ENCODE data around the gene ELP5. TPM values are rescaled to one million over a fixed set of nuclear protein-coding genes. Genes with fewer than 3 reads are reported as not detected.
A peak's percentile ranks its signal among the peaks of the same experiment; 100 is the strongest.

Gene ELP5
- total RNA-seq, 1 donor, result 21.7 TPM

GRCh38 chr17:7251661-7252175 is 297 bp upstream of the ELP5 start, which contains the start of gene CTDNEP1:
TSS of gene CTDNEP1 (minus strand) at chr17:7251734. CDS start at chr17:7251296, 438 bp downstream.
- peak; percentile 99 for DNase-seq (ENCODE audit: insufficient read length, low spot score, missing footprints)
- H3K4me3 ChIP-seq (ENCODE audit: insufficient read depth, low read length), result peak within 1 kb of the TSS; percentile 78
- no peaks in the 10 kb centered on the region for H3K9me3 ChIP-seq (ENCODE audit: low read depth, low read length)
- no peak for TF ChIP-seq CTCF (IDR thresholded peaks at IDR 0.05; ENCODE audit: extremely low read depth, low read depth, low read length)
- no peaks in the 10 kb centered on the region for H3K27me3 ChIP-seq (ENCODE audit: insufficient read depth, low read length)
- H3K36me3 ChIP-seq (ENCODE audit: insufficient read depth, low read length), result peaks cover 29% of the 10 kb centered on the region
- peaks cover 17% of the 10 kb centered on the region for H3K4me1 ChIP-seq (ENCODE audit: insufficient read depth, low read length)
- H4K20me1 ChIP-seq (ENCODE audit: insufficient read depth, low read length), result peaks cover 3% of the 10 kb centered on the region
- peak within 1 kb of the TSS; percentile 97 for H3K4me2 ChIP-seq (ENCODE audit: insufficient read depth, low read length)
- H3K27ac ChIP-seq (ENCODE audit: low read depth, low read length), result peak within 1 kb of the TSS; percentile 99
- H2AFZ ChIP-seq (ENCODE audit: low read length), result peak within 1 kb of the TSS; percentile 80
- H3K79me2 ChIP-seq (ENCODE audit: insufficient read depth, low read length), result peaks cover 63% of the 10 kb centered on the region

- H3K4me2 ChIP-seq (ENCODE audit: insufficient read depth, low read length), result peak overlapping the region; percentile 97
- no peak for DNase-seq (ENCODE audit: insufficient read length, low spot score, missing footprints)
- H3K36me3 ChIP-seq (ENCODE audit: insufficient read depth, low read length), result peaks cover 29% of the 10 kb centered on the region
- peak overlapping the region; percentile 78 for H3K4me3 ChIP-seq (ENCODE audit: insufficient read depth, low read length)
- peaks cover 49% of the 10 kb centered on the region for H3K79me2 ChIP-seq (ENCODE audit: insufficient read depth, low read length)
- no peak for TF ChIP-seq CTCF (IDR thresholded peaks at IDR 0.05; ENCODE audit: extremely low read depth, low read depth, low read length)
- H3K27me3 ChIP-seq (ENCODE audit: insufficient read depth, low read length), result no peaks in the 10 kb centered on the region
- no peaks in the 10 kb centered on the region for H3K9me3 ChIP-seq (ENCODE audit: low read depth, low read length)
- peaks cover 17% of the 10 kb centered on the region for H3K4me1 ChIP-seq (ENCODE audit: insufficient read depth, low read length)
- peak overlapping the region; percentile 99 for H3K27ac ChIP-seq (ENCODE audit: low read depth, low read length)
- peak overlapping the region; percentile 80 for H2AFZ ChIP-seq (ENCODE audit: low read length)
- H4K20me1 ChIP-seq (ENCODE audit: insufficient read depth, low read length), result peaks cover 3% of the 10 kb centered on the region
Measured at GRCh38 chr17:7253082-7253481, 1.1 kb downstream of the ELP5 start.

GRCh38 chr17:7254511-7254910 is 2.5 kb downstream of the ELP5 start:
- H3K27ac ChIP-seq (ENCODE audit: low read depth, low read length), result no peak overlapping the region

More at GRCh38 chr17:7254511-7254910, 2.5 kb downstream of the ELP5 start:
- TF ChIP-seq CTCF (IDR thresholded peaks at IDR 0.05; ENCODE audit: extremely low read depth, low read depth, low read length), result no peak
- Histone ChIP-seq H3K9me3 (ENCODE audit: low read depth, low read length) (no peaks in the 10 kb centered on the region), H3K27me3 (ENCODE audit: insufficient read depth, low read length) (no peaks in the 10 kb centered on the region), H3K36me3 (ENCODE audit: insufficient read depth, low read length) (peaks cover 40% of the 10 kb centered on the region), H3K4me2 (ENCODE audit: insufficient read depth, low read length) (no peak overlapping the region), H3K79me2 (ENCODE audit: insufficient read depth, low read length) (peaks cover 35% of the 10 kb centered on the region), H3K4me1 (ENCODE audit: insufficient read depth, low read length) (peaks cover 24% of the 10 kb centered on the region), H3K4me3 (ENCODE audit: insufficient read depth, low read length) (no peak overlapping the region), H2AFZ (ENCODE audit: low read length) (no peak overlapping the region), H4K20me1 (ENCODE audit: insufficient read depth, low read length) (no peaks in the 10 kb centered on the region)
- no peak for DNase-seq (ENCODE audit: insufficient read length, low spot score, missing footprints)

Data from osteoblast (primary cell).